Measurements from ENCODE around the gene TPO.

TPO gene

GRCh38 chr2:1527153-1527992 lies 114.1 kb downstream of the TPO start:
- DNase-seq (ENCODE audit: low read depth): no peak

GRCh38 chr2:1528273-1529064 lies 115.2 kb downstream of the TPO start:
- DNase-seq (ENCODE audit: low read depth): no peak

- no peak for DNase-seq (ENCODE audit: low read depth)
Observed at GRCh38 chr2:1538663-1539062, 125.4 kb downstream of the TPO start.

- DNase-seq (ENCODE audit: low read depth): no peak
Observed at GRCh38 chr2:1539441-1539840, 126.2 kb downstream of the TPO start.

GRCh38 chr2:1539973-1540372 lies 126.7 kb downstream of the TPO start:
- DNase-seq (ENCODE audit: low read depth): no peak

GRCh38 chr2:1540481-1540880 lies 127.2 kb downstream of the TPO start:
- no peak for DNase-seq (ENCODE audit: low read depth)

- no peak for DNase-seq (ENCODE audit: low read depth)
Observed at GRCh38 chr2:1541040-1541439, 127.8 kb downstream of the TPO start.

- DNase-seq (ENCODE audit: low read depth): no peak
Observed at GRCh38 chr2:1541819-1542475, 128.7 kb downstream of the TPO start.

GRCh38 chr2:1542971-1543370 lies 129.7 kb downstream of the TPO start:
- DNase-seq (ENCODE audit: low read depth): no peak

GRCh38 chr2:1543776-1544477 lies 130.7 kb downstream of the TPO start:
- DNase-seq (ENCODE audit: low read depth): no peak

GRCh38 chr2:1544478-1545069 lies 131.3 kb downstream of the TPO start:
- no peak for DNase-seq (ENCODE audit: low read depth)

- DNase-seq (ENCODE audit: low read depth): no peak
Observed at GRCh38 chr2:1546023-1546591, 132.8 kb downstream of the TPO start.

- DNase-seq (ENCODE audit: low read depth): no peak
Observed at GRCh38 chr2:1546901-1547300, 133.6 kb downstream of the TPO start.

- DNase-seq (ENCODE audit: low read depth): no peak
Observed at GRCh38 chr2:1548910-1549673, 135.8 kb downstream of the TPO start.

- DNase-seq (ENCODE audit: low read depth): no peak
Observed at GRCh38 chr2:1550076-1550475, 136.8 kb downstream of the TPO start.

GRCh38 chr2:1550658-1551316 lies 137.5 kb downstream of the TPO start:
- DNase-seq (ENCODE audit: low read depth): peak; percentile 34

- DNase-seq (ENCODE audit: low read depth): no peak
Observed at GRCh38 chr2:1551905-1552304, 138.6 kb downstream of the TPO start.

GRCh38 chr2:1552611-1553010 lies 139.3 kb downstream of the TPO start:
- DNase-seq (ENCODE audit: low read depth): no peak

GRCh38 chr2:1553671-1554295 lies 140.5 kb downstream of the TPO start:
- no peak for DNase-seq (ENCODE audit: low read depth)

- DNase-seq (ENCODE audit: low read depth): no peak
Observed at GRCh38 chr2:1556286-1556685, 143.0 kb downstream of the TPO start.
